Activated CD4-positive, alpha-beta T cell treated with anti-CD3 and anti-CD28 coated beads for 24 hours (primary cell): ENCODE data around the gene PLD1.

Source experiments
- DNase-seq, 2 donors: peaks; one replicate each; pipeline ENCODE4 v3.0.0-alpha.2; 2020; ENCODE audit warnings: low read depth in 2 of 2

Gene PLD1

DNA sequence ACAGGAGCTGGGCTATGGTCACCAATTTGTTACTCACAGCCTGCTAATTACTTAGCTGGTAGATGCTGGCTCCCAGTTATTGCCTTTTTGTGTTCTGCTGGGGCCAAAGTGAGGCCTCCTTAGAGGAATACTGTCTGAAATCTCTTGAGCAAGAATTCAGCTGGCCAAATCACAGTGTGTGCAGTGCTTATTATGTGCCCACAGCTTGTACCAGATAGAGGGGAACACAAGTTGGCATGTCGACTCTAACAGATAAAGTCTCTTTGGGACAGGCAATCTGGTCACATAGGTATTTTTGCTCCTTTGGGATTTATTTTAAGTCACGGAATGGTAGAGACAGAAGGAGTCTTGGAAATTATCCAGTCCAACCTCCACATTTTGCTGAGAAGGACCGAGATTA lies 26.6 kb upstream of the PLD1 start:
- no peak for DNase-seq

DNA sequence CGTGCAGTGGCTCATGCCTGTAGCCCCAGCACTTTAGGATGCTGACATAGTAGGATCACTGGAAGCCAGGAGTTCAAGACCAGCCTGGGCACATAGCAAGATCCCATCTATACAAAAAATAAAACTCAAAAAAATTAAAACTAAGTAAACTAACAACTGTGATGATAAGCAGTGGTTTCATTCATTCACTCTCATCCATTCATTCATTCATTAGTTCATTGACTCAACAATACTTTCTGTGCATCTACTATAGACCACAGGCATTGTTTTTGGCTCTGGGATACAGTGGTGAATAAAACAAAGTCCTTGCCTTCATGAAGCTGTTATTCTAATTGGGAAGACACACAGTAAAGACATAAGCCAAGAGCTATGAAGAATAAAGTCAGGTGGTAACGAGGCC lies 25.3 kb upstream of the PLD1 start:
- DNase-seq: no peak

DNA sequence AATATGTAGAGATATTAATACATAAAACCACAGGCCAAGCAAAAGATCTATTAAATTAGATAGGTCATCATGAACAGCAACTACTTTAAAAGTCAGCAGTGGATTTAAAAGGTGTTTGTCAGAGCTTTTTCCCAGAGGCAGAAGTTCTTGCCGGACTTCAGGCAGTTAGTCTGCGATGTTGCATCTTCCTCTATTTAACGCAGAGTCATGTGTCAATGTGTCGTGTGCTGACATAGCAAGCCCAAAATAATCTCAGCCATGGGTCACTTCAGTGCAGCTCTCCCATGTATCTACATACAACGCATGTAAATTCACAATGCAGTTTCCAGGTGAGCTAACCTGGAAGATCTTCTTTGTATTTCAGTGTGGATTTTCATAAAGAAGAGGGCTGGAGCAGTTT lies 24.8 kb upstream of the PLD1 start:
- no peak for DNase-seq

DNA sequence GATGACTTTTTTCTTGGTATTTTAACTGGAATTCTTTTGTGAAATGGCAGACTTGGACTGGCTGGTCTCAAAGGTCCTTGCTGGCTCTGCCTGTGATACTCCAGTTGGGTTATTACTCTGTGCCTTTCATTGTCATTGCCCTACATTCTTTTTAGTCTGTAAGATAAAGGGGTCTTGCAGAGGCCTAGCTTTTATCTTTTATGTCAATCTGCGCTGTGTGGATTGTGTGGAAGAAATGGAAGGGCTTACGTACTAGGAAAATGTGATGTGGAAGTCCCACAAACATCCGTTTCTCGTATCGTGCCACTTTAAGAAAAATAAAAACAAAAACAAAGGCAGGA lies 24.1 kb upstream of the PLD1 start:
- no peak for DNase-seq

DNA sequence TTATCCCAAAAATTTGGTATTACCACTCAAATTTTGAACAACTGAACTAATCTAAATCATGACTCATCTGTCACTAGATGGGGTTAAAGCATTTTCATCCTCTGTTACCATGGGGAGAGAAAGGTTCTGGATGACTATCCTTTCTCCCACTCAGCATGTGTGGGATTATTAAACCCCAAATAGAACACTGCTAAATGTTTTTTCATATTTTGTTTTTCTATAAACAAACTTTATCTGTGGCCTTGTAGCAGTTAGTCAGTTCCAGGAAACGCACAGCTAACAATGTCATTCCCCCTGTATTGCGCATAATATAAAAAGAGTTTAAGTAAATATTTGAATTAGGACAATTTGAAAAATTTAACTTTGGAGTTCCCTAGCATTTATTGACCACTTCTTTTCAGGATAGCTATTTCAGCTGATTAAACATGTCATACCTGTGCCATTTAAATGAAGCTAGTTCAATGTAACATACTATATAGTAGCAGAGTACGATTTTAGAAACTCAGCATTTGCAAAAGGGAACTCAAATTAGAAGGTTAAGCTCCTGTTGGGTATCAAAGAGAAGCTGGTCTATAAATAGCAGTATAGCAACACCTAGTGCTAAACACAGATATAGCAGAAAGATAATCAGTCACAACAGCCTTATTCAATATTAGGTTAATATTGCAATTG lies 23.6 kb upstream of the PLD1 start:
- no peak for DNase-seq

DNA sequence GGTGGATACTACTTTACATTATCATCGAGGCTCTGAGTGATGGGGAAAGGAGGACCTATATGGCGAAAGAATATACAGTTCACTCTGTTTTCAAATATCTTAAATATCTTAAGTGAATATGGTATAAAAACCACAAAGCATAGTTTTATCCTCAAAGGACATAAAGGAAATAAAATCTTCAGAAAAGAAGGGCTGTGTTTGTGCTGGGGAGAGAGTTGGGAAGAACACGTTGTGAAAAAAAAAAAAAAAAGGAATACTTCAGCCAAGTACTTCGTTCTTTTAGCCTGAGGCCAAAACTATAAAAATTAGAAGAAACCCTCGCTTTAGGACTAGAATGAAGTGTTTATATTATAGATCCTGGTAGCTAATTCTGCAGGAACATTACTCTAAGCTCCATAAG lies 22.7 kb upstream of the PLD1 start:
- DNase-seq: no peak

DNA sequence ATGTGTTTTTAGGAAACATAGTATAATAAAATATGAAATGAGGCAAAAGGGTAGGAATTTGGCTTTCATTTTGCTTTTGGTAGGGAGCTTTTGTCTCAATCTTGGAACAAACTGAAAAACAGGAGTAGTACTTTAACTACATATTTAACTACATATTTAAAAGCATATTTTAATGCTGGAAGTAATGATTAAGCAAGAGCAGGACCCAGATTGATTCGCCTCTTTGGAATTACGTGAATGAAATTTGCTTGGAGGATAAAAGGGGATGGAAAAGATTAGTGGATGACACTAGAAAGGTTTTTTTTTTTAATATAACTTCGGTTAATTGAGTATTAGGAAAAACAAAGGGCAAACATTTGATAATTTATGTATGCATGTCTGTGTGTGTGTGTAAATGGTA lies 21.7 kb upstream of the PLD1 start:
- no peak for DNase-seq

DNA sequence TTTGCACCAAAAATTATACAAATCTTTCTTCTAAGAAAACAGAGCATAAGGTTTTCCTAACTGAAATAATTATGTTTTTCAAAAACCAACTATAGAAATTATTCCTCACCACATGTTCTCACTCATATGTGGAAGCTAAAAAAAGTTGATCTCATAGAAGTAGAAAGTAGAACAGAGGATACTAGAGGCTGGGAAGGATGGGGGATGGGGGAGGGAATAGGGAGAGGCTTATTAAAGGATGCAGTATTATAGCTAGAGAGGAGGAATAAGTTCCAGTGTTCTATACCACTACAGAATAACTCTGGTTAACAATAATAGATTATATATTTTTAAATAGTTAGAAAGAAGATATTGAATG lies 20.2 kb upstream of the PLD1 start:
- no peak for DNase-seq

DNA sequence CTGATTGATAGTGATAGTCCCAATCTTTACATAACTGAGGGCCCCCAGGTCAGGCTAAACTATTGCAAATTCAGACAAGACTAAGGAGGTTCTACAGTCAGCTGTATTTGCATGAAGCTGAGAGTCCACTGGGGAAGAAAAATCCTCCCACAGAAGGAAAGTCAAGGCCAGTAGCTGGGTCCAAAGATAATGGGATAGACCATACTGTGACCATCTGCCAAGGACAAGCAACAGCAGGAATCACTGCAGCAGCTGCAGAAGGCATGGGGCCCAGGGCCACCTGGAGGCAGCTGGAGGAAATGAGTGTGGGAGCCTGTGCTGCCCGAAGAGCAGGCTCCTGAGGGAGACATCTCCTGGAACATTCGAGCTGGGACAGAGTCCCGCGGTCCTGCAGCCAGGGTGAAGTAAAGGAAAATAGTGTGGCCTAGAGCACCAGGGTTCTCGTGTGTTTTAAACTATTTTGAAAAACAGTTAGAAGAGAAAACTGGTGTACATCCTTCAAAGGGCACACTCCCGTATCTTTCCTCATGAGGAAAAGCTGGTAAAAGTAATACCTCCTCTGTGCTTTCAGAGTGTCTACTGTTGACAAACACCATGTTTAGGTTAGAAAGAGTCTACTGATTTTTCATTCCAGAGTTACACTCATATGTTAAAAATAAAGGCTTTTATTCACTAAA lies 19.7 kb upstream of the PLD1 start:
- DNase-seq: no peak

DNA sequence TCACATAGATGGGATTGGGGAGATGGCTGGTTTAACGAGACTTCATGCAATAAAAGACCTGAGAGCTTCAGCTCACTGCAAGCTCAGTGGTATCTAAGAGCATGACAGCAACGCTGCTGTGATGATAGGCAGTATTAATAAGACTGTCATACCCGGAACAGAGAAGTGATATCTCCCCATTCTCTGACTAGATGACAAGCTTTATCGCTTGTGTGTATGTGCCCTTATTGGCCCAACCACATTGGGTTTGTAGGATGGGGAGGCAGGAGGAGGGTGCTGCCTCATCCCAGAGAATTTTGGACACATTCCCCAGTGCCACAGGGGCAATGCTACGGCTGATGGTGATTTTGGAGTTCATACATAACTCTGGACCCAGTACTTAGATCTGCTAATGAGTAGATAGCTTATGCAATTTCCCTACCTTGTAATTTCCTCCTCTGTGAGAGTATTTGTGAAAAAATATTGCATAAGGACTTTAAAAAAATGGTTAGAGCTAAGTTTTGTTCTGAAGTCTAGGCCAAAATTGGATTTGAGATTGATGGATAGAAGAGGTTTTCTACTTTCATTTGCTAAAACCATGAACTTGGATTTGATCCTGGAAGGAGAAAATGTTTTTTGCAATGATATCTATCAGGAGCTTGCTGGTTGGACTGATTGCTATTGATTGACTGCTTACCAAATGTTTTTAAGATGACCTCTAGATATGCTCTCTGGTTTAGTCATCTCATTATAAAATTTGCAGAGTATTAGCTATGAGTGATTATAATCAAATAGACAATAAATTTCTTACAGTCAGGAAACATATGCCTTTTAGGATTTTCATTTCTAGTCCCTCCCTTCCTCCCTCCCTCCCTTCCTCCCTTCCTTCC lies 18.9 kb upstream of the PLD1 start:
- no peak for DNase-seq

DNA sequence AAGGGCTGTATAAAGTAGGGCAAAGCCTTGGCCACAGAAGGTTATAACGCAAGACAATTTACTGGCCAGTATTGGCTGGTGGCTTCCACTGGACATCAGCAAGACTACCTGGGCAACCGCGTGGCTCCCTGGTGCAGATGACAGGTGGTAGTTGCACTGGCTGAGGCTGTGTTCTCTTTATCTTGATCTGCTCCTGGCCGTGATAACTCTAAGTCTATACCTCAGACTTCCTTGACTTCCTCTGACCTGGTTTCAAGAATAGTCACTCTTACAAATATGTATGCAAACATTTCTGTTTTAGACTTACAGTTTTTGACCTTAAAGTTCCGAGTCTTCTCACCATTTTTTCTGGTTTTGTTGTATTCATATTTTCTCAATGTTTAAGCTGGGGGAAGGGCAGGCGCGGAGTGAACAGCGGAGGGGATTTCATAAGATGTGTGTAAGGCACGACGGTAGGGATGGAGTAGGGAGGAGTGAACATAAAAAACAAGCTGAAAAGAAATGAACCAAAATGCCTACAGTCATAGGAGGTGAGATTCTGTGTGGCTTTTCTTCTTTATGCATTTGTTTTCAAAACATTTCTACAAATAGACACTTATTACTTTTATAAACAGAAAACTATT lies 17.7 kb upstream of the PLD1 start:
- no peak for DNase-seq

DNA sequence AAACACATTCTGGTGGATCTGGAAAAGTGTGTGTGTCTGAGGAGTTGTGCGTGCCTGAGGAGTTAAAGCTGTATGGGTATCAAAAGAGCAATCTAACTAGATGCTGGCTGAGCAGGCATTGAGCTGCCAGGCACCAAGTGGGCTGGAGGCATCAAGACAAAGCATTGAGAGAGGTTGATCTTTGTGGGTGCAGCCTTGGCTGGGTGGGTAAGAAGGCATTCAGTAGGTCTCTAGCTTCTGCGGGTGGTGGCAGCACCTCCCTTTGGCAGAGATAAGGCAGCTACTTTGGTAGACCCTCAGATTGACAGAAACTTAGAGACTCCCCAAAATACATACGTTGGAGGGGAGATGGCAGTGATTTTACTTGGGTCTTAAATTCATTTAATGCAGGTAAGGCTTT lies 17.1 kb upstream of the PLD1 start:
- DNase-seq: no peak

DNA sequence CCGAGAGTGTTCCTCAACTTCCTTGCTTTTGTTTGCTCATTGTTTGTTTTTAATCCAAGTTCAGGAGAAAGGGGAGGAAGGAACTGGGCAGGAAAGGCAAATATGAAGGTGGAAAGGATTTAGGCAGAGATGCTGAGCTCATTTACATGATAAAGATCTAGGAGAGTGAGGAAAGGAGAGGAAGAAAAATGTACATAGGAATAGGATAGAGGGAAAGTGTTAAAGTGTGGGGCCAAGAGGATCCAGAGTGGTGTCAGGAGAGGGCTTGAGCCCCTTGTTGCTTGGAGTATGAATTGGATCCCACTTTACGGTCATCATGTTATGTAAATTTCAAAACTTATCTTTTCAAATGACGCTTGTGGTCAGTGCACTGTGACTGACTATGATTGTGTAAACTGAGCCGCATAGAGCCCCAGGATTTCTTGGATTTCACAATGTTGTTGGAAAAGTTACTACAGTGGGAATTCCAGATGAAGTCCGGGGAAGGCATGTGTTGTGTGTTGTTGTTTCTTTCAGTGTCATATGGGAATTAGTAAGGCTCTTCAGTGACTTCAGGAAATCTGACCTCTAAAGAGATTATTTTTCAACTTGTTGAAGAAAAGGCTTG lies 15.0 kb upstream of the PLD1 start:
- DNase-seq: no peak

DNA sequence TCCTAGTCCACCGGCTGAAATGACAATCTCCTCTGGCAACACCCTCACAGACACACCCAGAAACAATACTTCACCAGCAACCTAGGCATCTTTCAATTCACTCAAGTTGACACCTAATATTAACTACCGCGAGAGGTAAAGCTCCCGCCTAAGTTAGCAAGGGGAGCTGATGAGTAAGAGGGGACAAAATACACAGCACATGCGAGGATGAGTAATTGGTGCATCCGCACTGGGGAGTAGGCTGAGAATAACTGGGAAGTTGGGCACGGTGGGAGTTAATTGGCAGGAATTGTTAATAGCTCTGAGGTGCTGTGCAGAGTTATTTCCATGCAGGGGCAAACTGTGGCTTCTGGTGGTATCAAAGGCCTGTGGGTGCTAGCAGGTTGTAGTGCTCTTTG lies 14.5 kb upstream of the PLD1 start:
- DNase-seq: no peak

DNA sequence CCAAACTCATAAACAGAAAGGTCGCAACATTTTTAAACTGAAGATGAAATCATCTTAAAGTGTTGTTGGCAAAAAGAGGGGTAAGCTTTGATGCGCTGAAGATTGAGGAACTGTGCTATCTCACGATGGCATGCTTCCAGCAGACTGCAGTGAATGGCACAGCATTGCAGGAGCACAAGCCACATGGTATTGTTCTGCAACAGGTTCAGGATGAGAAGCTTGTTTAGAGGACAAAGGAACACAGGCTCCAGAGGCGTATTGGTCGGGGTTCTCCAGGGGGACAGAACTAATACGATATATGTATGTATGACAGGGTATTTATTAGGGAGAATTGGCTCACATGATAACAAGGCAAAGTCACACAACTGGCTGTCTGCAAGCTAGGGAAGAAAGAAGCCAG lies 13.8 kb upstream of the PLD1 start:
- no peak for DNase-seq

DNA sequence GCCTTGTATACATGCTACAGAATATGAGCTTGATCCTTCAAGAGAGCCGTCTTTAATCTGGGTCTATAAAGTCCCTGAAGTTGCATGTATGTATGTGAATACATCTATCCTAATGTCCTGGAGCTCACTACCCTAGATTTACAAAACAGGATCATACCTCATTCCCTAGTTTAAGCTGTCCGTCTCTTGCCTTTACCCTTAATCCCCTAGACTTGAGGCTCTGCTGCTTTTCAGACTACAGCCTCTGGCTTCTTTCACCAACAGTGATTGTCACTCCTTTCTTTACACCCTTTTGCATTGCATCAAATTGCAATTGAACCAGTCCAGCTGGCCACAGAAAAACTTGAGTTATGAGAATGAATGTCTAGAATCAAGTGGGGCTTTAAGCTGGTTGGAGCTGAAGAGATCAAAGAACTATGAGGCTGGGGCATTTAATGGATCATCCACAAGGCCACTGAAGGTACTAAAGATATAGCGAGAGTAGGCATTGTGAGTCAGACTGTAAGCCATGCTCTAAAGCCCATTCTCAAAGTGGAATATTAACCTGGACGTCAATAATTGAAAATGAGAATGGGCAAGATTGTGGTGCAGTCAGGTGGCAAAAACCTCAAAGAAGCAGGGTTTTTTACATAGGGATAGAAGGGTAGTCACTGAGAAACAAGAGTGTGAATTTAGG lies 12.3 kb upstream of the PLD1 start:
- DNase-seq: no peak

DNA sequence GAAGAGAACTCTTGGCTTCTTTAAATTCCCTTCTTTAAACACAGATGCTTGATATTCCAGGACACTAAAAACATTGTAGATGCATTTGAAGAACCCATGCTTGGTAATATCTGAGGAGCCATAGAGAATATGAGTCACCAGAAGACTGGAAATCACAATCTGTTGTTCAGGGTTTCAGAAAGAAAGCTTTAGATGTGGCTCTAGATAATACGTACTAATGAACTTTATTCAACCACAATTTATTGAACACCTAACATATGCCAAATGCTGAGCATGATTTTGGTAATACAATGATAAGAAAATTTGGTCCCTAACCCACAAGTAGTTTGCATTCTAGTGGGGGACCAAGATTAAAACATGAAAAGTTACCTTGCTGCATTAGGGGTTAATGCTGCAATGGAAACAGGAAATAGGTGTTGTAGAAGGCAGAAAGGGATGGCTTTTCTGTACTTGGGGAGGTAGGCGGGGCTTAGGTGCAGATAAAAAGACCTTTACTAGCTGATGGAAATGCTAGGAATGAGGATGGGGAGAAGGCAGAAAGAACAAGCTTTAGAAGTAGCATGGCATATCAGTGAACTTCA lies 11.6 kb upstream of the PLD1 start:
- no peak for DNase-seq

DNA sequence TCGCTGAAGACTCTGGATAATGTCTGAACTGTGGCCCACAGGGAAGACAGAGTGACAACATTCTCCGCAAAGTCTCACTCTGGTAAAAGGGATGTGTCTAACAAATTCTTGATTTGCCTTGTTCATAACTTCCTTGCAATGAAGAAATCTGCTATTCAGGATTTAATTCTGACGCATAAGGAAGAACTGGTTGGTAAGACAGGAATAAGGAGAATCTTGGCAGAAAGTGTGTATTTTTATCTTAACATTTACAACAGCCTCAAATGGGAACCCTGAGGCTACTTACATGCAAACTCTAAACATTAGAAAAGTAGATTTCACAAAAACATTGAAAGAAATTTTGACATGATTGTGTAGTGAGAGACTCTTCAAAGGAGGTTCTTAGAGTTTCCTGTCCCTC lies 10.8 kb upstream of the PLD1 start:
- no peak for DNase-seq

DNA sequence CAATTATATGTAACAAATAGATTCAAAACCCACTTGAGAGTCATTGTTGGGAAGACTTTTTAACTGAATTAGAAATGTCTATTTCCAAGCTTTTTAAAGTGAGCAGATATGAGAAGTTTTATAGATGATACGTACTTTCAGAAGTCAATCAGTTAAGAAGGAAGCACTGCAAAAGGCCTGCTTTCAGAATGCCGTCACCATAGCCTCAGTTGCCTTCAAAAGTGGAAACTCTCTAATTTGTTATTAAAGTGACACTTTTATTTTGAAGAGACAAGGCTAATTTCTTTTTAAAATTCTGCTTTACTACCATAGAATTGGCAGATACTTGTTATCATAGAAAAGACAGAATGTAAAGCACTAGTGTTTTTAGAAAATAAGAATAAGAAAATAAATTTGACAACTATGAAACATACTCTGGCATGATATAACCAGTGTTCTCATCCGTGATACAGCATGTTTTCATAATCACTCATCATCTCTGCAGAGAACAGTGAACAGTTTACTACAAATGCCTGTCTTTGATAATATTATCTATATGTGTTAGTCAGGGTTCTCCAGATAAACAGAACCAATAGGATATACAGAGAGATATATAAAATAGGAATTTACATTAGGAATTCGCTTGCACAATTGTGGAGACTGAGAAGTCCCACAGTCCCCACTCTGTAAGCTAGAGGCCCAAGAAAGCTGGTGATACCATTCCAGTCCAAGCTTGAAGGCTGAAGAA lies 7.0 kb upstream of the PLD1 start:
- DNase-seq: no peak

DNA sequence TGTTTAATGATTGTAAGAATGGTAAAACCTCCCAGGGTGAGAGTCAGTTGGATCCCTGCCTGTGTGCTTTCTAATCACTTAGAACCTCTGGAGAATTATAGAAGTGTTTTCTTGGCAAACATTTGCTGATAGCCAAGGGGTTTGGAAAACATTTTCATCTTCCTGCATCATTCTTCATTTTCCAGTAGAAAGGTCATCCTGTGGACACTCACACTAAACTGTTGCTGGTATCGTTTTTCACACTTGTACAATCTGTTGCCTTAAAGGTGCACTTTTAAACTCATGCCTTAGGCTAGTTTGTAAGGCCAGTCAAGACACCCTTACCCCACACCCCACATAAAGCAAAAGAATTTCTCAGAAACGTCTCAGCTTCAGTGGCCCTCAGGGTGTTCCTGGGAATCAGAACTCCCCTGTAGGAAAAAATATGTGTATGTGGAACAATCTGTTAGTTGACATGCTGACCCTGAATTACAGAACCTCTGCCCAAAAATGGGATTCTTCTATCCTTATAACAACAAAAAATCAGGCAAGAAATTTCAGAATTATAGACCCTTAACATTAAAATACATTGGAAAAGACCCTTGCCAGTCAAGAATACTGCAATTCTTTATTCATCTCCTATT lies 5.8 kb upstream of the PLD1 start:
- DNase-seq: no peak
